ENCODE measurements around the gene RAB37.

RAB37 gene

GRCh38 chr17:74728033-74728701, 8.9 kb upstream of the RAB37 start:
- in situ Hi-C loops (cut with MboI; ENCODE audit: low sequenced_read_pairs) = no loop called here

- in situ Hi-C loops (cut with MboI; ENCODE audit: low sequenced_read_pairs) = no loop called here
Measured at GRCh38 chr17:74728702-74729075, 8.4 kb upstream of the RAB37 start.

GRCh38 chr17:74729368-74729767, 7.7 kb upstream of the RAB37 start:
- in situ Hi-C loops (cut with MboI; ENCODE audit: low sequenced_read_pairs) = no loop called here

- in situ Hi-C loops (cut with MboI; ENCODE audit: low sequenced_read_pairs) = no loop called here
Measured at GRCh38 chr17:74729866-74730265, 7.2 kb upstream of the RAB37 start.

- in situ Hi-C loops (cut with MboI; ENCODE audit: low sequenced_read_pairs) = no loop called here
Measured at GRCh38 chr17:74730491-74731346, 6.3 kb upstream of the RAB37 start.

- in situ Hi-C loops (cut with MboI; ENCODE audit: low sequenced_read_pairs) = no loop called here
Measured at GRCh38 chr17:74731347-74731605, 5.8 kb upstream of the RAB37 start.

- in situ Hi-C loops (cut with MboI; ENCODE audit: low sequenced_read_pairs) = no loop called here
Measured at GRCh38 chr17:74732042-74732867, 4.8 kb upstream of the RAB37 start.

- in situ Hi-C loops (cut with MboI; ENCODE audit: low sequenced_read_pairs) = no loop called here
Measured at GRCh38 chr17:74733365-74734122, 3.5 kb upstream of the RAB37 start.

- in situ Hi-C loops (cut with MboI; ENCODE audit: low sequenced_read_pairs) = no loop called here
Measured at GRCh38 chr17:74734256-74734655, 2.8 kb upstream of the RAB37 start.

GRCh38 chr17:74737299-74738050, 419 bp downstream of the RAB37 start:
- in situ Hi-C loops (cut with MboI; ENCODE audit: low sequenced_read_pairs) = no loop called here

GRCh38 chr17:74738051-74738996, 1.3 kb downstream of the RAB37 start:
- in situ Hi-C loops (cut with MboI; ENCODE audit: low sequenced_read_pairs) = no loop called here

- in situ Hi-C loops (cut with MboI; ENCODE audit: low sequenced_read_pairs) = no loop called here
Measured at GRCh38 chr17:74739227-74739831, 2.3 kb downstream of the RAB37 start.

- in situ Hi-C loops (cut with MboI; ENCODE audit: low sequenced_read_pairs) = no loop called here
Measured at GRCh38 chr17:74740173-74740572, 3.1 kb downstream of the RAB37 start.

GRCh38 chr17:74740641-74741387, 3.8 kb downstream of the RAB37 start:
- in situ Hi-C loops (cut with MboI; ENCODE audit: low sequenced_read_pairs) = no loop called here

- in situ Hi-C loops (cut with MboI; ENCODE audit: low sequenced_read_pairs) = no loop called here
Measured at GRCh38 chr17:74742153-74742515, 5.1 kb downstream of the RAB37 start.

- in situ Hi-C loops (cut with MboI; ENCODE audit: low sequenced_read_pairs) = no loop called here
Measured at GRCh38 chr17:74742978-74743545, 6.0 kb downstream of the RAB37 start.

GRCh38 chr17:74743755-74744154, 6.7 kb downstream of the RAB37 start:
- in situ Hi-C loops (cut with MboI; ENCODE audit: low sequenced_read_pairs) = no loop called here

GRCh38 chr17:74744349-74744713, 7.3 kb downstream of the RAB37 start:
- in situ Hi-C loops (cut with MboI; ENCODE audit: low sequenced_read_pairs) = no loop called here
